ENCODE results near the gene PAK4. TPM values are rescaled to one million over a fixed set of nuclear protein-coding genes. Genes with fewer than 3 reads are reported as not detected.
"Not testable (repeated sequence)": the region's sequence is repeated elsewhere in the genome, so short reads cannot be mapped to it uniquely, and the experiment has no call there.

Gene PAK4
- total RNA-seq, 2 experiments from 2014 or later: 2.7 to 6.3 TPM

- H3K4me3 ChIP-seq (ENCODE audit: low read length): no peak overlapping the region
- no peaks in the 10 kb centered on the region for H3K36me3 ChIP-seq (ENCODE audit: insufficient read depth, low read length)
- no peak overlapping the region for H3K27ac ChIP-seq (ENCODE audit: low read depth in 1 of 2, low read length in 2 of 2)
- intact Hi-C loops (cut with DNase I, micrococcal nuclease): no loop called here
- H3K27me3 ChIP-seq (ENCODE audit: control insufficient read depth in 1 of 2, insufficient read depth in 2 of 2, low read length in 2 of 2): peaks cover 18 to 34% of the 10 kb centered on the region in 2 experiments
- no peaks in the 10 kb centered on the region for H3K36me3 Mint-ChIP-seq (ENCODE audit: low read depth)
- no peak overlapping the region for H3K27ac Mint-ChIP-seq
- TF ChIP-seq CTCF (IDR thresholded peaks at IDR 0.05): no peak
- CTCF ChIA-PET: no interaction called here
- H3K9me3 Mint-ChIP-seq: no peaks in the 10 kb centered on the region
- H3K9me3 ChIP-seq (ENCODE audit: control insufficient read depth in 1 of 2, insufficient read depth in 1 of 2, low read length in 2 of 2): no peaks in the 10 kb centered on the region
- H3K27me3 Mint-ChIP-seq: peaks cover 69% of the 10 kb centered on the region
- H3K4me3 Mint-ChIP-seq: no peak overlapping the region
- POLR2A ChIA-PET: interaction anchor here (0.6 kb wide), 1 partner anchor 8 kb away, joined by 4 read pairs; no protein-coding TSS in a partner anchor
- ATAC-seq (ENCODE audit: poor library complexity) (no peak), DNase-seq (no peak)
- H3K4me1 ChIP-seq (ENCODE audit: insufficient read depth, low read length): peaks cover 22% of the 10 kb centered on the region
- peaks cover 15% of the 10 kb centered on the region for H3K4me1 Mint-ChIP-seq (ENCODE audit: low read depth)
Observed at GRCh38 chr19:39085392-39085791, 40.2 kb upstream of the PAK4 start.

- no peak for DNase-seq
- TF ChIP-seq CTCF (IDR thresholded peaks at IDR 0.05): no peak
- Histone ChIP-seq H3K9me3 (ENCODE audit: control insufficient read depth in 1 of 2, insufficient read depth in 1 of 2, low read length in 2 of 2) (no peaks in the 10 kb centered on the region), H3K36me3 (ENCODE audit: insufficient read depth, low read length) (no peaks in the 10 kb centered on the region), H3K4me3 (ENCODE audit: low read length) (no peak overlapping the region), H3K27ac (ENCODE audit: low read depth in 1 of 2, low read length in 2 of 2) (no peak overlapping the region), H3K27me3 (ENCODE audit: control insufficient read depth in 1 of 2, insufficient read depth in 2 of 2, low read length in 2 of 2) (peaks cover 18 to 32% of the 10 kb centered on the region in 2 experiments), H3K4me1 (ENCODE audit: insufficient read depth, low read length) (peaks cover 22% of the 10 kb centered on the region)
- Mint-ChIP-seq H3K36me3 (ENCODE audit: low read depth) (no peaks in the 10 kb centered on the region), H3K9me3 (no peaks in the 10 kb centered on the region), H3K4me3 (no peak overlapping the region), H3K27me3 (peaks cover 59% of the 10 kb centered on the region), H3K4me1 (ENCODE audit: low read depth) (peaks cover 15% of the 10 kb centered on the region), H3K27ac (no peak overlapping the region)
- POLR2A ChIA-PET: no interaction called here
- CTCF ChIA-PET: no interaction called here
- ATAC-seq (ENCODE audit: poor library complexity): no peak
- intact Hi-C loops (cut with DNase I, micrococcal nuclease): no loop called here
Observed at GRCh38 chr19:39086386-39086785, 39.2 kb upstream of the PAK4 start.

DNA sequence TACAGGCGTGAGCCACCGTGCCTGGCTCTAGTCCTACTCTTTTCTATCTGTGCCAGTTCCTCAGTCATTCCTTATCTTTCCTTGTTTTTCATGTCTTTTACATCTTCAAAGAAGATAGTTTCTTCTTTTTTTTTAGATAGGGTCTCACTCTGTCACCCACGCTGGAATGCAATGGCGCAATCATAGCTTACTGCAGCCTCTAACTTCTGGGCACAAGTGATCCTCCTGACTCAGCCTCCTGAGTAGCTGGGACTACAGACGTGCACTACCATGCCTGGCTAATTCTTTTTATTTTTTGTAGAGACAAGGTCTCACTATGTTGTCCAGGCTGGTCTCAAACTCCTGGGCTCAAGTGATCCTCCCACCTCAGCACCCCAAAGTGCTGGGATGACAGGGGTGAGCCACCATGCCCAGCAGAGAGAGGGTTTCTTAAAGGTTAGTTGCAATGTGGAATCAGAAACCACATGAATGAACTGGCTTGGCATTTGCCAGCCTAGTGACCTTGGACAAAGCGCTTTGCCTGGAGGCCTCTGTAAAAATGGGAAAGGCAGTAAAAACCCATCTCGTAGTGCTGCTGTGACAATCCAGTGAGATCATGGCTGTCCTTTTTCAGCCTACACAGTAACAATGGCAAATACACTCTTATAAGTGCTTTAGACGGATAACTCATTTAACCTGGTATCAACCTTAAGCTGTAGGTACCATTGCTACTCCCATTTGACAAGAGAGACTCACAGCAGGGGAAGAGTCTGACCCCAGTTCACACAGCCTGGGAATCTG lies 37.5 kb upstream of the PAK4 start:
- intact Hi-C loops (cut with DNase I, micrococcal nuclease): no loop called here
- DNase-seq (no peak), ATAC-seq (ENCODE audit: poor library complexity) (no peak)
- peaks cover 57% of the 10 kb centered on the region for H3K27me3 Mint-ChIP-seq
- no peaks in the 10 kb centered on the region for H3K9me3 Mint-ChIP-seq
- POLR2A ChIA-PET: no interaction called here
- H3K27ac ChIP-seq (ENCODE audit: low read depth in 1 of 2, low read length in 2 of 2): no peak overlapping the region
- no peak overlapping the region for H3K4me3 ChIP-seq (ENCODE audit: low read length)
- H3K4me1 ChIP-seq (ENCODE audit: insufficient read depth, low read length): peaks cover 16% of the 10 kb centered on the region
- peaks cover 8% of the 10 kb centered on the region for H3K4me1 Mint-ChIP-seq (ENCODE audit: low read depth)
- peaks cover 8 to 21% of the 10 kb centered on the region in 2 experiments for H3K27me3 ChIP-seq (ENCODE audit: control insufficient read depth in 1 of 2, insufficient read depth in 2 of 2, low read length in 2 of 2)
- H3K4me3 Mint-ChIP-seq: no peak overlapping the region
- CTCF ChIA-PET: no interaction called here
- H3K27ac Mint-ChIP-seq: no peak overlapping the region
- no peak for TF ChIP-seq CTCF (IDR thresholded peaks at IDR 0.05)
- H3K36me3 ChIP-seq (ENCODE audit: insufficient read depth, low read length): no peaks in the 10 kb centered on the region
- H3K9me3 ChIP-seq (ENCODE audit: control insufficient read depth in 1 of 2, insufficient read depth in 1 of 2, low read length in 2 of 2): no peaks in the 10 kb centered on the region
- no peaks in the 10 kb centered on the region for H3K36me3 Mint-ChIP-seq (ENCODE audit: low read depth)

- H3K4me3 Mint-ChIP-seq; H3K4me1 ChIP-seq (ENCODE audit: insufficient read depth, low read length); ATAC-seq (ENCODE audit: poor library complexity); H3K9me3 ChIP-seq (ENCODE audit: control insufficient read depth in 1 of 2, insufficient read depth in 1 of 2, low read length in 2 of 2); intact Hi-C loops (cut with DNase I, micrococcal nuclease); POLR2A ChIA-PET; H3K36me3 Mint-ChIP-seq (ENCODE audit: low read depth); H3K27ac ChIP-seq (ENCODE audit: low read depth in 1 of 2, low read length in 2 of 2); H3K4me1 Mint-ChIP-seq (ENCODE audit: low read depth); H3K4me3 ChIP-seq (ENCODE audit: low read length); DNase-seq; H3K36me3 ChIP-seq (ENCODE audit: insufficient read depth, low read length); H3K9me3 Mint-ChIP-seq; H3K27me3 ChIP-seq (ENCODE audit: control insufficient read depth in 1 of 2, insufficient read depth in 2 of 2, low read length in 2 of 2); H3K27ac Mint-ChIP-seq: not testable (repeated sequence)
- CTCF ChIA-PET: interaction anchor here (1.1 kb wide), 1 partner anchor 38 kb away, joined by 3 read pairs; no protein-coding TSS in a partner anchor
- H3K27me3 Mint-ChIP-seq: peaks cover 59% of the 10 kb centered on the region
Observed at GRCh38 chr19:39090016-39090415, 35.6 kb upstream of the PAK4 start.

All from CD4-positive, alpha-beta T cell (primary cell).